Stimulated activated CD8-positive, alpha-beta memory T cell treated with anti-CD3 and anti-CD28 coated beads, Interleukin-4, amount 100 ng/mL, for 24 hours (primary cell): ENCODE data around the gene DOCK9.
"Not testable (repeated sequence)": the region's sequence is repeated elsewhere in the genome, so short reads cannot be mapped to it uniquely, and the experiment has no call there.

ENCODE experiments used
- DNase-seq: peaks from one replicate; pipeline ENCODE4 v3.0.0-alpha.2; 2020; ENCODE audit warnings: low read depth

The DOCK9 gene

DNA sequence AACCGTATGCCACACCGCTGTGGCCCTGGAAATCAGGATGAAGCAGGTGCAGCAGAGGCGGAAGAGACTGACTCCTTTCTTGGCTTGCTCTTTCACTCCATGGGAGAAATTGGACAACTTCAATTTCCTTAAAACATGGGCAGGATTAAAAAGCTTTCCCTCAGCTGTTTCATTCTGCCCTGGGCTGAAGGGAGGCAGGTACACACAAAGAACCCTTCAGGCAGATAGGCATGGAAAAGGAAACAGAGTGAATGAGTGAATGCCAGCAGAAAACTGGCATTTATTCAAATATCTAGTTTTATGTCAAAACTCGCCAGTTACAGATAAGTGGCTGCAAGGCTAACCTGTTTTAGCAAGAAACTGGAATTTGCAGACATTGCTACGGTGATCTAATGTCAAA is 154.4 kb downstream of the DOCK9 start:
- DNase-seq = no peak

DNA sequence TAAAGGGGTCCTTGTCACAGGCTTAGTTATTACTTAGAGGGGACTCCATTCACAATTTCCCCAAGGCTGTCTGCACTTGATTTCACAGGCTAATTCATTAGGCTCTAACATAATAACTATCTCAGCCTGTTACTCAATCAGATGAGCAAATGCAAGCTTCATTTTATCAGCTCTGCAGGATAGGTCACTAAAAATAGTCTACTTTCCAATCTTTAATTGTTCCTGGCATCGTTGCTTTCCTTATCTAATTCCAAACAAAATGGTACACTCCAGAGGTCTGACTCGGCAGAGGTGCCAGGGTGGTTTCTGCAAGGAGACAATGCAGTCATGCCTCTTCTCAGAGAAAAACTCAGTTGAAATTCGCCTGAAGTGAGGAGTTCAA is 155.6 kb downstream of the DOCK9 start:
- no peak for DNase-seq

DNA sequence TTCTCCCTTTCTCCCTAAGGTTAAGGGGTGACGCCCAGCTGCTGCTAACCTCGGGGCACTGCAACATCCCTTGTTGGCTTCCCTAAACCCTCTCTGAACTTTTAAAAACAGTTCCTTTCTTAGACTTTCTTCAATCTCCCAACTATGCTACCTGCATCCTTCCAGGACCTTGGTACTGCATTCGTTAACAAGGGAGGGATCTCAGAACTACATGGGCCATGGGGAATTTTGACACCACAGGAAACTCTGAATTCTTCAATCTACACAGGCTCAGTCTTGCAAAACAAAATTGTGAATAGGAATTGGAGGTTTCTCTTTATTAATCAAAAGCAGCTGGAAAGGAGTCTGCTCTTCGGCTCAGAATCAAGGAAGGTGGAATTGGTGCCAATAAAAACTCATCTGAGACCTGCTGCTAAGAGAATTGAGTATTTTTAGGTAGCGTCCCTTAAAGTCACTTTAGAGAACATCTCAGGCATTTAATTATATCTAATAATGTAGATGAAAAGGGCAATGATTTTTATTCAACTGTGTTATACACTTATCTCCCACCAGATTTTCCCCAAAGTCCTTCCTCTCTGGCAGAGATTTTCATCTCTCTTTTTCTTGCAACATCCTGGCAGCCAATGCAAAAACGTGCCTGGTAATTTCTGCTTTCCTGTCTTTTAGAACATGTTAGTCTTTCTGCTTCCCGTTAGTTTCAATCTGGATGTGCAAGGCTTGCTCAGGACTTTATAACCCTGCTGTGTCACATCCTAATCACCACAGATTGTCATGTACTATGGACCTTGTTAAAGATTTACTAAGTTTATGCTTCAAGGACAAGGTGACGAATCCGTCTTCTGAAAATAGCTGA is 156.3 kb downstream of the DOCK9 start:
- no peak for DNase-seq

DNA sequence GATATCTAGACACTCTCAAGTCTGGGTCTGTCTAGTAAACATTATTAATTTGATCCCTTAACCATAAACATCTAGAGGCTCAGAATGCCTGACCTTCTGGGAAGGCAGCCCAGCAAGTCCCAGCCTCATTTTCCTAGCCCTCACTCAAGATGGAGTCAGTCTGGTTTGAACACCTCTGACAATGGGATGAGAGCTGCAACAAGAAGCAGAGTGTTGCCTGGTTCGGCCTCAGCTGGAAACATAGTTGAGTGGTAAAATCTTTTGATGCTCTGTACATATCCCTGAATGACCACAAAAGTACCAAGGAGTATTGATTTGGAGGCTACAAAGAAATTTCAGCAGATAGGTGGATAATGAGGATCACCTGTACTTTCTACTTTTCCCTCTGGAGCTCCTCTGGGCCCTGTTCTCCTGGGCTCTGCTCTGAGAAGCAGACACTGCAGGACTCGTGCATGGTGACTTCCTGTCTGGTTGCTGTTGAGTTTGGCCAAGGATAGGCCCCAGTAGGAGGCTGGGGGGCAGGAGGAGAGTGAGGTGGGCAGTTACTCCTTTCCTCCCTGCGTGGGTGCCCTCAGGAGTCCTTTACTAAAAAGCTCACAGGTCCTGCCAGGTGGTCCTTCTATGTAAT is 157.0 kb downstream of the DOCK9 start:
- DNase-seq = no peak

DNA sequence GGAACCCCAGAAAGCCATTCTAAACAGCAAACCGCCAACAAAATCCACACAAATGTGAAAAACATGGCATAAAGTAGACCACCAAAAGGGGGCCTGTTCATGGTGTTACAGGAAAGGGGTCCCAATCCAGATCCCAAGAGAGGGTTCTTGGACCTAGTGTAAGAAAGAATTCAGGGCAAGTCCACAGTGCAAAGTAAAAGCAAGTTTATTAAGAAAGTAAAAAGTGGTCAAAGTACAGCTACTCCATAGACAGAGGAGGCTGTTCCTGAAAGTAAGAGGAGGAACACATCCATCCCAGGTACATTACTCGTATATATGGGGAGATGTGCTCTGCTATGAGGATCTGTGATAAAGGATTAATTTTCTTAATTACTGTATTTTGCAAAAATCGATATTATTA is 157.6 kb downstream of the DOCK9 start:
- DNase-seq = no peak

DNA sequence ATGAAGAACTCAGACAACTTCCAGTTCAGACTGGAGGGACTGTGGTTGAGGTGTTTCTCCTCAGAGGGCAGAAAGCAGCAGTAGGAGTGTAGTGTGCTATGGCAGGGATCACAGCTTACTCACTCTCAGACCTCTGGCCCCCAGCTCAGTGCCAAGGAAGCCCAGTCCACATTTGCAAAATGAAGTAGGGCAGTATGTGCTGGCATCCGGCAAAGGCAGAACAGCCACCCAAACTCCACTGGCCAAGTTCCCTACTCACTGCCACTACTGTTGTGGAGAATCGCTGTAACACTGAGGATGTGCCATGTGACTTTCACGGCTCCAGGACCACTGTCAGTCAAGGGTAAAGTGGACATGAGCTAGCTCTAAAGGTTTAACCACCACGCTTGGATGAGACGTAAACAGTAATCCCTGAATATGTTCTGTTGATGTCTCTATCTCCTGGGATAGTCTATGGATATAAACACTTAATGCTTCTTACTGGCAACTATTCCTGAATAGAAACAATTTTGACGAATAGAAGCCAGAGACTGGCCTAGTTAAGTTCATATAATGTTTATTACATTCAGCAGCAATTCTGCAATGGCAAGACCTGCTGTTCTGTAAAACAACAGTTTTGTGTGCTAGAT is 158.4 kb downstream of the DOCK9 start:
- no peak for DNase-seq

DNA sequence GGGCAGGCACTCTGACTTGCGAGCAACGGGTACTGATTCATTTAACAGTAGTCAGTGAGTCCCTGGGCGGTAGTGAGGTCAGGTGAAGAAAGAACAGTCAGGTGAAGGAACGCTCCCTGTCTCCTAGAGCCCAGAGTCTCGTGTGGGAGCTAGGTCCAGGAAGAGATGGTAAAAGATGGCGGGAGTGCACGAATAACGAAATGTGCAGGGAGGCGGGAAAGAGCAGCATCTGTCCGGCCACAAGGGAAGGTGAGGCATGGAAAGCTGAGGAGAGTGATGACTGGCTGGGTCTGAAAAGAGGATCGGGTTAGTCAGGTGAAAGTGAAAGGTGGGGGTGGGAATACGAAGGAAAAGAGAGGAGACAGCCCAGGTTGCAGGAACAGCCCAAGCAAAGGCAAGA is 161.5 kb downstream of the DOCK9 start:
- no peak for DNase-seq

DNA sequence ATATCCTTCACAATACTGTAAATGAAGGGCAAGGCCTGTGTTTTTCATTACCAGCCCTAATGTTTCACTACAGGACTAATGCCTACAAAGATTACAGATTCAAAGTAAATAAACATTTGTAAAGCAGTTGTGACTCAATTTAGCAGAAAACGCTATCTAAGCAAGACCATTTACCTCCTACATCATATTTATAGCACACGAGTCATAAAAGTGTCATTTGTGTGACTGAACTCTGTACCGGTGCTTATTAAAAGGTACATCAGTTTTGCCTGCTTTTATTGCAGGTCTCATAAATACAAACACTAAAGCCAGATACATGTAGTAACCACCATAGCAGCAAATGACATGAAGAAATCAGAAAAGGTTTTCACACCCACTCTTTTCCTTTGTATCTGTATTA is 163.9 kb downstream of the DOCK9 start:
- no peak for DNase-seq

DNA sequence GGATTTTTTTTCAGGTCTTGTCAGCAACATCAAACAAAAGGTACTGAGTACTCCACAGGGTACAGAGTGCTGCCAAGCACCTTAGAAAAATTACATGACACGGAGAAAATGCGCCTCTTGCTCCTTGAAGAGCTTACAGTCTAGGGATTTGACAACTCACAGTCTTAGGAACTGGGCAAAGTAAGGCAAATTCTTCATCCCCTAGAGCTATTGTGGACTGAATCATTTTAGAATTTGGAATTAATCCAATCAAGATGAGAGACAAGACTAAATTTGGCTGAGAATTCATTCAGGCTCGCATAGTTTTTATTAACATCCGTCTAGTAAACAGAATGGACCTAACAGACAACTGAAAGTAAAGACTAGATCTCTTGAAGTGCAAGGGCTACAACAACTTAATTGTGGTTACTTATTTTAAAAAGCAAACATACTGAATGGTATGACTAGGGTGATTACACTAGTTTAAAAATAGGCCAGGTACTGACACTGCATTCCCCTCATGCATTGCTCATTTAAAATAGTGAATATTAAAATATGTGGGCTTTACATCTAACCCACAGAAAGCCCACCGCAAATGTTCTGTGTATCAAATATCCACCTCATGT is 165.6 kb downstream of the DOCK9 start:
- DNase-seq = not testable (repeated sequence)

DNA sequence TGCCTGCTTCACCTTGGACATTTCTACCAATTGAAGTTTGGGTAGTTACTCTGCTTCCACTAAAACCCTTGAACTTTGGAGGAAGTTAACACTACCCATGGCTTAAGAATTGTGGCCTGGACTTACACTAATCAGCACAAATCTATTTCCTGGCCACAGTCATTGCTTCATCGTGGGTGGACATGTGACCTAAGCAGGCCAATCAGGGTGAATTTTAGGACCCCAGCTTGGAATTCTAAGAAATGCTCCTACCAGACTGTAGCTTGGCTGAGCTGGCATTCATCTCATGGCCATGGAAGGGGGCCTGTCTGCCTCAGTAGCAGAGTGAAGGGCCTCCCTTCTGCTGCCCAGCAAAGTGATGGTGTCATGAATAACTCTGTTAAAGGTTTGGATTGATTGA is 167.1 kb downstream of the DOCK9 start:
- no peak for DNase-seq

DNA sequence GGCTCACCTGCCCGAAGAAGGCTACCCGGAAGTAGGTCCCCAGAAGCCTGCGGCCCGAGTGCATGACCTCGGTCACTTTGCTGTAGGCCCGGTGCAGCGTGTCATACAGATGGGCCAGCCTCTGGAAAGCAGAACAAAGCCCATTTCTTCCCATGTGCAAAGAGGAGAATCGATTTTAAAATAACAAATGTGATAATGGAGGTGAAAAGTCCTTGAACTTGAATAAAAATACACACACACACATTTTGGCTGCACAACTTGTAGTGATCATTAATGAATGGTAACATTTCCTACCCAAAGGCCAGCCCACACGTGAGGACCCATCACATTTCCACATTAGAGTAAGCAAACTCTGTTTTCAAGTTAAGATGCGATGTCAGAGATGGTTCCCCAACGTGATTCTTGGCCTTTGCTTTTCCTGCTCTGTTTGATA is 168.5 kb downstream of the DOCK9 start:
- no peak for DNase-seq

DNA sequence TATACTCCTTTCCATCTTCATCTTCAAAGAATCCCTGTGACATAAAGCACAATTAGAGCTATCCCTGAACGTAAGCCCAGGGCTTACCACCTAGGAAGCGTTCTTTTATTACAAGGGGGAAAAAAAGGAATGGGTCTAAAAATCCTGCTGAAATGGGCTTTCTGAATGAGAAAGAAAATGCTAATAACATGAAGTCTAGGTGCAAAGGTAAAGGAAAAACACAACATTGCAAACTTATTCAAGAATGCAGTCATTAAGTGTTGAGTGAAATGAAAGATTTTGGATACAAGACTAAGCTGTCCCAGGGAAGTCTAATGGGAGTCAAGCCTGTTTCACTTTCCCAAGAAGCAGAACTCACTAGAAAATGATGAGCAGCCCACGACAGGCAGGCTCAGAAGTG is 170.1 kb downstream of the DOCK9 start:
- no peak for DNase-seq

DNA sequence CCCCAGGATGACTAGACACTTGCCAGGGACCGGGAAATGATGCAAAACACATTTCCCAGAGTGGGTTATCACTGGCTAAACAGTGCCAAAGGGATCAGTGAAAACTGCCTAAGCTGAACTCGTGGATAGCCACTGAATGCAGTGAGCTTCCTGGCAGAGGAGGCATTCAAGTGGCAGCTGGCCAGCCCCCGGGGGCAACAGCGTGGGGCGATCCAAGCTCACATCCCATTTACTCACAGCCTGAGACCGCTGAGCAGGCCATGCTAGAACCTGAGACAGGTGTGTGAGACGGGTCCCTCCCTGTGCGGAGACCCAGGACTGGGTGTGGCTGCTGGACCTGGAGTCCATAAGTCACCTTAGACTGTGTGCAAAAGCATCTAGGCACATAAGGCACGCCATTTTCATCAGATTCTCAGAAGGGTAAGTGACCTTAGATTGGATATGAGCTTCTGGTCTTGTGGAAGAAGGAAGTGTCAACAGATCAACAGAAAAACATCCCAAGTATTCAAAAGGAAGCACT is 173.5 kb downstream of the DOCK9 start:
- DNase-seq = no peak

DNA sequence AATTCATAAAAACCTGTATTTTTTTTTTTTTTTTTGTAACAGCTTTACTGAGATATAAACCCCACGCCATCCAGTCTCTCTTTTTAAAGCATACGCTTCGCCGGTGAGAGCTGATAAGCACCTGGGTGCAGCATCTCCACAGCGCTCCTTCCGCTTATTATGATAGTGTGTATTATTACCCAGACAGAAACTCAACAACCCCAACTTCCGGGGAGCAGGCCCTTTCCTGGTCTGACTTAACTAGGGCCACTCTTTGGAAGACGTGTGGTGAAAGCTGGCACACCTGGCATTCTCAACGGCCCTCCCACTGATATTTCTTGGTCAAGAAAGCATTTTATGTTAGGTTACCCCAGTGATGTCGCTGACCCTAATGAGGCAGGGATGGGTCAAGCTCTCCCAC is 173.9 kb downstream of the DOCK9 start:
- DNase-seq = no peak

DNA sequence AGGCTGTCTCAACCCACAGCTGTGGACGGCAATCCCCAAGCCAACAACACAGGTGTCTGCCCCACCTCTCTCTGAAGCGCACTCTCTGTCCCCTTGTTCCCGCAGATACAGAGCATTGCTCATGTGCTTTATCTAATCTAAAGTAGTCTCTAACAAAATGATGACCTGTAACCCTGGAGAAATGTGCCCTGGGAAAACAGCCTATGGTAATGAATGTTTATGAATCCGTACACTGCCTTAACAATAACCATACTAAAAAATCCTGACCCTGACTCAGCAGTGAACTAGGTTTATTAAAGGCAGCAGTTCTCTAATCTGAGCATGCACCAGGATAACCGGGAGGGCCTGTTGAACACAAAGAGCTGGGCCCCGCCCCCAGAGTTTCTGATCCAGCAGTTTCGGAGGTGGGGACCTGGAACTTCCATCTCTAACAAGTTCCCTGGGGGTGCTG is 174.7 kb downstream of the DOCK9 start:
- no peak for DNase-seq

DNA sequence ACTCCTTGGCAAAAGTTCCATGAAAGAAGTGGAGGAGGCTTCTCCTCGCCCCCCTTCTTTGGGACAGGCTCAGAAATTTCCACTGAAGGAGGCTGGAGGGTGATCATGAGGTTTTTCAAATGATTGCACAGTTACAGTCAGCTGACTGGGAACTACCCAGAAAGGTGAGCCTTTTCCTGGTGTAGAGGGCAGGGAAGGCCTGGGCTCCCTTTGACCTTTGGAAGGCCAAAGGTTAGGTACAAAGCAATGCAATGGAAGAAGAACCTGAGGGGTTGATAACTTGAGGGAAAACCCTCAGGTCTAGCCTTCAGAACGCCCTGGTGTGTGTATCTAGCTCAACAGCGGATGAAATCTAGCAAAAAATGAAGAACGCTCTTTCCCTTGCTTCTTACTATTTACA is 175.3 kb downstream of the DOCK9 start:
- DNase-seq = no peak

DNA sequence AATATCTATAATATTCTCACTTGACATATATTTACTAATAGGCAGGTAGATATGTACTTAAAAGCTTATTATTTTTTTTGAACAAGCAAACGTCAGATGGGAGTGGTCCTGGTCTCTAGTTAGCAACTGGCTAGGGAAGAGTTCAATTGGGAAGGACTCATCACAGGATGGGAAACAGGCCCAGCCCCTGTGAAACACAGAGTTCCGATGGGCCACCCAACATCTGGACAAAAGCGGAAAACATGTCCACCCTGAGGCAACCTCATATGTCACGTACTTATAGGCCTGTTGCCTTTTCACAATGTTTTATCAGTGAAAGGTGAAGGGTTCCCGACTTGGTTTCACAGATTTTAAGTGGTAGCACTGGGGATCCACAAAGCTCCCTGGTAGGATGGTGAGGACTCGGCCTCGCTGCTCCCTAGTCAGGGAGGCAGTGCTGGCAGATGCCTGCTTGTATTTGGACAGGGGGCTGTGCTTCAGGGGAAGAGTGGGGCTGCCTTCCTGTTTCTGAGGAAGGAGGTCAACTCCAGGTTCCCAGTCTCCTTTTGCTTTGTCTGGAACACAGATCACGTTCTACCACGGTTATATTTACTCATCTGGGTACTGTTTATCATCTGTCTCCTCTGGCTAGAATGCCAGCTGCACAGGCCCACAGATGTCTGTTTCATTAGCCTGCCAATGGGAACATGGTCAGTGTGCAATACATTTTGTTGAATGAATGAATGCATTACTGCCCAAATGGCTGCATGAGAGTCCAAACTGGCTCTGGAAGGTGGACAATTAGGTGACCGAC is 176.0 kb downstream of the DOCK9 start:
- DNase-seq = no peak

DNA sequence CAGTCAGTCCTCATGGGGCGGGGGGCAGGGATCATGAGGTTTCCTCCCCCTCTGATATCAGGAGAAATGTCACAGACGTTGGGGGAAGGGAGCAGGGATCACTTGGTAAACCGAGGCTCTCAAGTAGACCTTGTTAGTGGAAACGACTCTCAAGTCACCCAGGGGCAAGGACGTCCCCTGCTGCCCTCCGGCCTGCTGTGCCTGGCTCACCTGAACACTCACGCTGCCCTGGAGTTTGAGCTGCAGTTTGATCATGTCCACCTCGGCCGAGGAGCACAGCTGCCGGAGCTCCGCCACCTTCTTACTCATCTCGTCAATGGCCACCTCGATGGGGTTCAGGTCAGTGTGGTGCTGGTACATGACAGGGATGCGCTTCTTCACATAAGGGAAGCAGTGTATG is 177.8 kb downstream of the DOCK9 start:
- DNase-seq = no peak

DNA sequence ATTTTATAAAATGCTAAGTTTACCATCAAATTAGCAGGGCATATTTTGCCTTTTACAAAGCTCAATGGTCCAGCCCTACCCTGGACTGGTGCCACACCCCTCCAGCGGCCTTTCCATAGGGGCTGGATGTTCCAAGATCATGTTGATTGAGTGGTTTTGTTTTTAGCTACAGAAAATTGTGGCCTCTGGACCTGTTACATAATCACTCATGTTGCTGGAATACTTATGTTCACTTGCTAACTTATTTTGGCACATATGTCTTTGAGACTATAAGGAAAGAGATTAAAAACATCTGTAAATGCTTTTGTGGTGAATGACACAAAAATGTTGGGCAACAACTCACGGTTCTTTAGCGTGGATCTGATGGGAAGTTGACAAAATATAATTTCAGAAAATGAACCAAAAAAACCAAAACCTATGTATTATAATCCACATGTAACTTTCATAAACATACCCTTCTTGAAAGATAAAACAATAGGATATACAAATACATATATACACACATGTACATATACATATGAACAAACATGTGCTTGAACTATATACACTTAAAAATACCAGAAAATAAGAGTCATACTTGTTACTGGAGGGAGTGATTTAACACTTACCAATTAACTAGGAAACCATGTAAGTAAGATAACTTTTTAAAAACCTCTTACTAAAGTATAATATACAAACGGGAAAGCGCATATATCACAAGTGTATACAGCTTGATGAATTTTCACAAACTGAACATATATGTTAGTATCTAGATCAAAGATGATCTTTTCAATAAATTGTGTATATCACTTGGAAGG is 178.8 kb downstream of the DOCK9 start:
- no peak for DNase-seq

DNA sequence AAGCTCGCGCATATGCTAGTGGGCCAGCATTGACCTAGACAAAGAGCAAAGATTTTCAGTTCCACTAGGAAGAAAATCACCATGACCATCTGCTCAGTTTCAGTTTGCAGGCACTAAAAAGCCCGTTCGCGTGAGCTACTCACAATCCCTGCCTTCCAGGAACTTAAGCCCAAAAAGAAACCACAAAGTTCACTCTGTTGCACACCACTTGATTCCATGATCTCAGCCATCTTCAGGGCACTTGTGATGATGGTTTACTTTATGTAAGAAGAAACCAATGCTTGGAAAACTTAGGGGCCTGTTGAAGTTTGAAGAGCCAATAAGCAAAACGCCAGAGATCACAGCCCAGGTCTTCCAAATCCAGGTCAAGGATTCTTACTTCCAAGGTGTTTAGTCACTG is 180.4 kb downstream of the DOCK9 start:
- DNase-seq = no peak

DNA sequence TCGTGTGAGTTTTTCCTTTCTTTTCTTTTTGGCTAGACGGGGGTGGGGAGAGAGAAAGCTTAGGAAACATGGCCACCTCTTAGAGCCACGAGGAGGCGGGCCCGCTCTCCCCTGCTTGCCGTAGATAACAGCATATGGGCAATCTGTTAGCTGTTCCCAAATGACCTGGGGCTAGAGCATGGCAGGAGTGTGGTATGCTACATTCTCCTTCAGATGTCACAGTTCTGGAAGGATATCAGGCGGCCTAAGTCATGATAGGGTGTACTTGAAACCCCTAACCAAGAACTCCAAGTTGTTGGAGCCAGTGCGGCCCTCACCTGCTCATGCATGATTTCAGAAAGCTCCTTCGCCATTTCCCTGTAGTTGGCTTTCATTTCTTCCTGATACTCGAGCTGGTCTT is 181.1 kb downstream of the DOCK9 start:
- no peak for DNase-seq
